ENCODE measurements around the gene ADAM22. TPM values are rescaled to one million over a fixed set of nuclear protein-coding genes. Genes with fewer than 3 reads are reported as not detected.

ADAM22 gene
- total and polyA plus RNA-seq, 10 of the 15 experiments (the other 5 are each of a cell fraction or from before 2014, with no cell fraction given), result 1.4 to 24.5 (median 7.6) TPM

- TF ChIP-seq NR2C2 (IDR thresholded peaks at IDR 0.05; ENCODE audit: borderline replicate concordance, control insufficient read depth, insufficient read length, low read depth), result no peak
- TF ChIP-seq NFIC (IDR thresholded peaks at IDR 0.05; ENCODE audit: low read depth, low read length), result no peak
Observed at GRCh38 chr7:88116235-88116795, 182.3 kb downstream of the ADAM22 start (continued).

GRCh38 chr7:88117325-88117724 lies 183.3 kb downstream of the ADAM22 start:
- no peak overlapping the region for H3K27ac ChIP-seq (ENCODE audit: control insufficient read depth, insufficient read depth)
- in situ Hi-C loops (cut with MboI), result loop anchor here (10.0 kb wide), 1 partner anchor 613 kb away; no protein-coding TSS in a partner anchor
- intact Hi-C loops (cut with micrococcal nuclease; ENCODE audit: unreplicated experiment), result loop anchor here (5.0 kb wide), 1 partner anchor 50 kb away; no protein-coding TSS in a partner anchor
- H2AFZ ChIP-seq (ENCODE audit: control insufficient read depth, low read depth, low read length), result no peak overlapping the region
- H3K79me2 ChIP-seq (ENCODE audit: control insufficient read depth, insufficient read depth, low read length), result no peaks in the 10 kb centered on the region
- no peaks in the 10 kb centered on the region for H3K4me1 ChIP-seq (ENCODE audit: control insufficient read depth, insufficient read depth, low read length)
- H3K36me3 ChIP-seq (ENCODE audit: control insufficient read depth in 2 of 2, insufficient read depth in 2 of 2, low read length in 1 of 2), result peaks cover 0 to 3% of the 10 kb centered on the region in 2 experiments; a peak in 2 of 4 replicates
- SMC1A ChIA-PET (ENCODE audit: uncharacterized antibody, unreplicated experiment), result interaction anchor here (1.0 kb wide), 1 partner anchor 16 kb away, joined by 3 read pairs; no protein-coding TSS in a partner anchor
- ATAC-seq, result no peak
- WGBS (ENCODE audit: insufficient coverage, insufficient replicate concordance, low lambda C conversion rate, missing lambda C conversion rate), result 76% methylated on average over 2 of the region's 2 CpGs
- H3K4me2 ChIP-seq (ENCODE audit: control insufficient read depth, insufficient read depth), result no peak overlapping the region
- RAD21 ChIA-PET (ENCODE audit: unreplicated experiment), result no interaction called here
- H4K20me1 ChIP-seq (ENCODE audit: control insufficient read depth, insufficient read depth), result no peaks in the 10 kb centered on the region
- CTCF ChIA-PET, result no interaction called here
- H3K9me3 ChIP-seq (replicated peaks; ENCODE audit: control insufficient read depth, insufficient read depth, low read length), result no peaks in the 10 kb centered on the region
- H3K9ac ChIP-seq (ENCODE audit: control insufficient read depth, insufficient read depth, low read length), result no peak overlapping the region
- no peak overlapping the region for H3K4me3 ChIP-seq
- POLR2A ChIA-PET, result no interaction called here
- FAIRE-seq, result no peak
- DNase-seq (ENCODE audit: low read depth, low spot score), result no peak
- no TSS peak for BruUV-seq (replicated peaks)
- H3K27me3 ChIP-seq (replicated peaks in 1 of 2; ENCODE audit: control insufficient read depth in 2 of 2, insufficient read depth in 2 of 2, low read length in 1 of 2), result no peaks in the 10 kb centered on the region
- no peak for TF ChIP-seq RELB (IDR thresholded peaks at IDR 0.05; ENCODE audit: low read depth)
- no peak for TF ChIP-seq NFYA (IDR thresholded peaks at IDR 0.05; ENCODE audit: borderline replicate concordance, low read depth, low read length)
- TF ChIP-seq E4F1 (IDR thresholded peaks at IDR 0.05; ENCODE audit: borderline replicate concordance, partially characterized antibody), result no peak
- TF ChIP-seq IRF5 (IDR thresholded peaks at IDR 0.05; ENCODE audit: borderline replicate concordance), result no peak
- no peak for TF ChIP-seq ZNF687 (IDR thresholded peaks at IDR 0.05)

Measured in GM12878 (cell line).